ENCODE measurements around the gene WDR53.

- TF ChIP-seq POLR2A (IDR thresholded peaks at IDR 0.05; ENCODE audit: low read depth) (no peak), POLR2AphosphoS5 (IDR thresholded peaks at IDR 0.05) (no peak), CTCF (IDR thresholded peaks at IDR 0.05) (no peak), EP300 (IDR thresholded peaks at IDR 0.05) (no peak)
These were observed 16.8 kb upstream of the WDR53 start for GRCh38 chr3:196585044-196585757.
